RWPE2 (cell line): ENCODE results near the gene TBPL2.
"Not testable (repeated sequence)": the region's sequence is repeated elsewhere in the genome, so short reads cannot be mapped to it uniquely, and the experiment has no call there.

ENCODE experiments used
- ATAC-seq: fragments of 200-7000 bp; cut with Tn5 transposase; 3 replicates; pipeline ENCODE4 v1.9.1; 2021; ENCODE audit warnings: low read depth
- DNase-seq: peaks from one replicate; pipeline ENCODE4 v3.0.0-alpha.2; 2020; ENCODE audit warnings: low spot score
- H3K27ac ChIP-seq: fragments of 450-650 bp; 2 replicates; pipeline ENCODE4 v1.5.1; 2017; ENCODE audit warnings: mild to moderate bottlenecking; ENCODE audit not compliant: poor library complexity, severe bottlenecking
- H3K27me3 ChIP-seq: fragments of 250-450 bp; sonication (Bioruptor Pico); 2 replicates; pipeline ENCODE4 v1.5.1; 2021; ENCODE audit warnings: mild to moderate bottlenecking, moderate library complexity; ENCODE audit not compliant: insufficient read depth, poor library complexity, severe bottlenecking
- H3K36me3 ChIP-seq: fragments of 250-450 bp; sonication (Bioruptor Pico); 2 replicates; pipeline ENCODE4 v1.5.1; 2020; ENCODE audit warnings: low read depth, mild to moderate bottlenecking, moderate library complexity
- H3K4me1 ChIP-seq: fragments of 250-450 bp; sonication (Bioruptor Pico); 2 replicates; pipeline ENCODE4 v1.5.1; 2021; ENCODE audit warnings: mild to moderate bottlenecking, moderate library complexity; ENCODE audit not compliant: insufficient read depth, poor library complexity, severe bottlenecking
- H3K4me3 ChIP-seq: fragments of 250-450 bp; sonication (Bioruptor Pico); 2 replicates; pipeline ENCODE4 v1.5.1; 2021; ENCODE audit warnings: mild to moderate bottlenecking, moderate library complexity; ENCODE audit not compliant: severe bottlenecking
- H3K9me3 ChIP-seq: fragments of 250-450 bp; sonication (Bioruptor Pico); 2 replicates; pipeline ENCODE4 v1.5.1; 2021; ENCODE audit warnings: mild to moderate bottlenecking, moderate library complexity; ENCODE audit not compliant: severe bottlenecking
- CTCF ChIP-seq: fragments of 450-650 bp; IDR thresholded peaks from one replicate; pipeline ENCODE4 v1.5.1; 2017; ENCODE audit warnings: mild to moderate bottlenecking, moderate library complexity; ENCODE audit not compliant: poor library complexity, severe bottlenecking

TBPL2 gene

GRCh38 chr14:55473786-55474185 is 33.4 kb upstream of the TBPL2 start:
- Histone ChIP-seq H3K36me3 (no peaks in the 10 kb centered on the region), H3K4me3 (no peak overlapping the region), H3K9me3 (peaks cover 1% of the 10 kb centered on the region), H3K27ac (no peak overlapping the region), H3K4me1 (peaks cover 3% of the 10 kb centered on the region), H3K27me3 (no peaks in the 10 kb centered on the region)
- no peak for TF ChIP-seq CTCF
- ATAC-seq, result no peak
- no peak for DNase-seq

GRCh38 chr14:55470025-55470424 is 29.6 kb upstream of the TBPL2 start:
- H3K36me3 ChIP-seq, result no peaks in the 10 kb centered on the region
- no peak overlapping the region for H3K4me3 ChIP-seq
- no peak overlapping the region for H3K27ac ChIP-seq
- peaks cover 1% of the 10 kb centered on the region for H3K9me3 ChIP-seq
- no peak for TF ChIP-seq CTCF
- ATAC-seq (no peak), DNase-seq (no peak)
- H3K27me3 ChIP-seq, result no peaks in the 10 kb centered on the region
- H3K4me1 ChIP-seq, result peaks cover 3% of the 10 kb centered on the region

- H3K27ac ChIP-seq, result no peak overlapping the region
- peaks cover 3% of the 10 kb centered on the region for H3K4me1 ChIP-seq
- H3K36me3 ChIP-seq, result no peaks in the 10 kb centered on the region
- peaks cover 1% of the 10 kb centered on the region for H3K9me3 ChIP-seq
- H3K27me3 ChIP-seq, result no peaks in the 10 kb centered on the region
- DNase-seq (no peak), ATAC-seq (no peak)
- TF ChIP-seq CTCF, result no peak
- no peak overlapping the region for H3K4me3 ChIP-seq
Measured at GRCh38 chr14:55467307-55467706, 26.9 kb upstream of the TBPL2 start.

- no peak for TF ChIP-seq CTCF
- DNase-seq (no peak), ATAC-seq (peak; percentile 80)
Measured at GRCh38 chr14:55458800-55459515, 18.5 kb upstream of the TBPL2 start.

GRCh38 chr14:55457496-55457895 is 17.1 kb upstream of the TBPL2 start:
- H3K27ac ChIP-seq, result no peak overlapping the region
- H3K9me3 ChIP-seq, result no peaks in the 10 kb centered on the region
- DNase-seq (no peak), ATAC-seq (no peak)
- peaks cover 29% of the 10 kb centered on the region for H3K4me1 ChIP-seq
- H3K4me3 ChIP-seq, result no peak overlapping the region
- TF ChIP-seq CTCF, result no peak
- no peaks in the 10 kb centered on the region for H3K36me3 ChIP-seq
- no peaks in the 10 kb centered on the region for H3K27me3 ChIP-seq

More at GRCh38 chr14:55458800-55459515, 18.5 kb upstream of the TBPL2 start:
- H3K4me3 ChIP-seq, result no peak overlapping the region
- peak overlapping the region; percentile 54 for H3K27ac ChIP-seq
- H3K9me3 ChIP-seq, result no peaks in the 10 kb centered on the region
- no peaks in the 10 kb centered on the region for H3K27me3 ChIP-seq
- peaks cover 25% of the 10 kb centered on the region for H3K4me1 ChIP-seq
- H3K36me3 ChIP-seq, result no peaks in the 10 kb centered on the region

- not testable (repeated sequence) for H3K27me3 ChIP-seq, H3K9me3 ChIP-seq, H3K27ac ChIP-seq, H3K4me3 ChIP-seq, ATAC-seq, DNase-seq, H3K36me3 ChIP-seq
- H3K4me1 ChIP-seq, result peaks cover 31% of the 10 kb centered on the region
Measured at GRCh38 chr14:55456411-55456810, 16.0 kb upstream of the TBPL2 start.
